ENCODE measurements around the gene MYH9.

DNA sequence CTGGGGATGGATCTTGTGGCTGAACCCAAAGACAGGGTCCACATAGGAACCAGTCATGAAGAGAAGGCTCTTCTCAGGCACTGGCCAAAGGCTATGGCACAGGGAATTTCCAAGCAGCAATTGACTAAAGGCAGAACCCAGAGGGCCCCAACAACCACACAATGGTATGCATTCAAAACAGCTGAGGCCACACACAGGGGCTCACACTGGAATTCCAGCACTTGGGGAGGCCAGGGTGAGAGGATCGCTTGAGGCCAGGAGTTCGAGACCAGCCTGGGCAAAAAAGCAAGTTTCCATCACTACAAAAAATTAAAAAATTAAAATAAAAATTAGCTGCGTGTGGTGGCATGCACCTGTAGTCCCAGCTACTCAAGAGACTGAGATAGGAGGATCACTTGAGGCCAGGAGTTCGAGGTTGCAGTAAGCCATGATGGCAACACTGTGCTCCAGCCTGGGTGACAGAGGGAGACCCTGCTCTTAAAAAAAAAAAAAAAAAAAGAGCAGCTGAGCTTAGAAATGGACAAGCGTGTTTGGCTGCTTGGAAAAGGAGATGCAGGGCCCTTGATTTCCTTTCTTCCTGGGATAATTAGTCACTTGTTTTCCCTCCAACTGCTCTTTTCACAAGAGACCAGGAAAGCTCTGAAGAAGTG lies 44.6 kb downstream of the MYH9 start:
- TF ChIP-seq, protein P1, sequence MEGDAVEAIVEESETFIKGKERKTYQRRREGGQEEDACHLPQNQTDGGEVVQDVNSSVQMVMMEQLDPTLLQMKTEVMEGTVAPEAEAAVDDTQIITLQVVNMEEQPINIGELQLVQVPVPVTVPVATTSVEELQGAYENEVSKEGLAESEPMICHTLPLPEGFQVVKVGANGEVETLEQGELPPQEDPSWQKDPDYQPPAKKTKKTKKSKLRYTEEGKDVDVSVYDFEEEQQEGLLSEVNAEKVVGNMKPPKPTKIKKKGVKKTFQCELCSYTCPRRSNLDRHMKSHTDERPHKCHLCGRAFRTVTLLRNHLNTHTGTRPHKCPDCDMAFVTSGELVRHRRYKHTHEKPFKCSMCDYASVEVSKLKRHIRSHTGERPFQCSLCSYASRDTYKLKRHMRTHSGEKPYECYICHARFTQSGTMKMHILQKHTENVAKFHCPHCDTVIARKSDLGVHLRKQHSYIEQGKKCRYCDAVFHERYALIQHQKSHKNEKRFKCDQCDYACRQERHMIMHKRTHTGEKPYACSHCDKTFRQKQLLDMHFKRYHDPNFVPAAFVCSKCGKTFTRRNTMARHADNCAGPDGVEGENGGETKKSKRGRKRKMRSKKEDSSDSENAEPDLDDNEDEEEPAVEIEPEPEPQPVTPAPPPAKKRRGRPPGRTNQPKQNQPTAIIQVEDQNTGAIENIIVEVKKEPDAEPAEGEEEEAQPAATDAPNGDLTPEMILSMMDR (IDR thresholded peaks at IDR 0.05) = no peak
- TF ChIP-seq POLR2A (IDR thresholded peaks at IDR 0.05) (no peak), EP300 (IDR thresholded peaks at IDR 0.05) (no peak)
